Measurements from ENCODE around the gene NDRG3.
A peak's percentile ranks its signal among the peaks of the same experiment; 100 is the strongest.

NDRG3 gene

DNA sequence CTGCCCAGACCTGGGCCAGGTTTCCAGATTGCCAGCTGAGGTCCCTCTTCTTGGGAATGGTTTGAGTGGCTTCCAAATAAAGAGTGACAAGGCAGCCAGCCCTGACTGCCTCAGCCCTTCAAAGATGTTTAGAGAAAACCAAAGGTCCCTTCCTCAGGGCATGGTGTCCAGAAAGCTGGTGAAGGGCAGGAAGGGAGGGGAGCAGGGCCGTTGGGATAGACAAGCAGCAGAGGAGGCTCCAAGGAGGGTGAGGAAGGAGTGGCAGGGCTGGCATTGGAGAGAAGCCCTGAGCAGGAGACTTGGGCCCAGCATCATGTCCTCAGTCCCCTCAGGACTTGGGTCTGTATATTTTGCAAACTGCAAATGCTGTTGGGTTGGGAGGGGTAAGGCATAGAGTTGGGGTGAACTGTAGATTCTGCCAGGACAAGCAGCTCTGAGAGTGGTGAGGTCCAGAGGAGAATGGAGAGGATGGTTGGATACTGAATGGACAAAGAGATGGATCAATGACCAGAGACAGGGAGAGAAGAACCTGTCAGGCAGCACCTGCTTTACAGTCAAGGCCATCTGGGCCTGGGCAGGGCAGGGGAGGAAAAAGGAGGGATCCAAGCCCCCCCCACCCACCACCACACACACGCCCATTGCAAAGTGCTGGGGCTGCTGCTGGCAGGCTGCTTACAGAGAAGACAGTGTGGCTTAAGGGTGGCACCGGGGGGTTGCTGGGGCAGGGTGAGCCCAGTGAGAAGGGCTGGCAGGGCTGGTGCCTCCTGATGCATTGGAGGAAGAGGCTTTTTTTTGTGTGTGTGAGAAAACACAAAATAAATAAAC lies 33.2 kb upstream of the NDRG3 start:
- no peak overlapping the region for H3K9ac ChIP-seq (ENCODE audit: low read depth, low read length)
- no peaks in the 10 kb centered on the region for H3K9me3 ChIP-seq (ENCODE audit: insufficient read depth, low read depth, low read length)
- 84% methylated on average over 3 of the region's 3 CpGs for WGBS
- no peaks in the 10 kb centered on the region for H3K27me3 ChIP-seq (ENCODE audit: insufficient read depth, low read length)
- no peak overlapping the region for H3K4me3 ChIP-seq (ENCODE audit: low read length)
- H3K4me1 ChIP-seq (ENCODE audit: insufficient read depth, low read length), result no peaks in the 10 kb centered on the region
- peaks cover 13% of the 10 kb centered on the region; the same call in 1 of the 2 replicates for H3K36me3 ChIP-seq (ENCODE audit: insufficient read depth, low read length)
- H3K27ac ChIP-seq (ENCODE audit: low read depth, low read length), result no peak overlapping the region

DNA sequence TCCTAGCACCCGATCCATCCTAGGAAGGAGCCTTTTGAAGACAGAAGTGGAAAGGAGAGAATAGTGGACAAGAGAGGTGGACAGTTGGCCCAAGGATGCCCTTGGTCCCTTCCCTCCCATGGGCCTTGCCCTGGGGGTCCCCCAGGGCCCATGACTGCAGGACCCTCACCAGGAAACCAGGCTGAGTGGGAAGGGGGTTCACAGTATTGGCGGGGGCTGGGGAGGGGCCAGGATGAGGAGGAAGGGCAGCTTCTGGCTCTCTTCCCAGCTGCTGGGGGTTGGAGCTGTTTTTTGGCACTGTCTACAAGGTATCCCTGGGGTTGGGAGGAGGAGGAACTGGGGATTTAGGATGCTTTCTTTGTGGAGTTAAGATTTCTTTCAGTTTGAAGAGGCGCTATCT lies 31.7 kb upstream of the NDRG3 start:
- Histone ChIP-seq H3K27ac (ENCODE audit: low read depth, low read length) (no peak overlapping the region), H3K9ac (ENCODE audit: low read depth, low read length) (no peak overlapping the region), H3K4me1 (ENCODE audit: insufficient read depth, low read length) (peaks cover 2% of the 10 kb centered on the region; the same call in 1 of the 2 replicates), H3K4me3 (ENCODE audit: low read length) (no peak overlapping the region), H3K36me3 (ENCODE audit: insufficient read depth, low read length) (no peaks in the 10 kb centered on the region), H3K27me3 (ENCODE audit: insufficient read depth, low read length) (no peaks in the 10 kb centered on the region), H3K9me3 (ENCODE audit: insufficient read depth, low read depth, low read length) (no peaks in the 10 kb centered on the region)
- WGBS, result 88% methylated on average over 3 of the region's 3 CpGs

DNA sequence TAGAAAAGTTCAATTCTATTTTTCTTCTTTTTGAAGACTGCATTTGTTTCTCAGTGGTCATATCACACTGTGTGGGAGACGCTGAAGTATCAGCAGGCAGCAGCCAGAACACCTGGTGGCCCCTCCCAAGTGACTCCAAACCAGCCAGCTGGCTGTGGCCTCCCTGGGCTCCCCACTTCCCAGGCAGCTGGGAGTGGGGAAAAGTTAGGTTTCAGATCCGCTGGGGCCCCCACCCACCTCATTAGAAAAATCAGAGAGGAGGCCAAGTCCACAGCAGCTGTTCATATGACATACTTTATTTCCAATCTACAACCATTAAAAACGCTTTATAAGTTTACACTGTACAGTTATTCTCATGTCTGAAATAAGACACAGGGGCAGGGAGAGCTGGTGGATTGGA lies 31.3 kb upstream of the NDRG3 start:
- WGBS, result 77% methylated on average over 3 of the region's 3 CpGs
- Histone ChIP-seq H3K9ac (ENCODE audit: low read depth, low read length) (no peak overlapping the region), H3K27me3 (ENCODE audit: insufficient read depth, low read length) (no peaks in the 10 kb centered on the region), H3K9me3 (ENCODE audit: insufficient read depth, low read depth, low read length) (no peaks in the 10 kb centered on the region), H3K27ac (ENCODE audit: low read depth, low read length) (no peak overlapping the region), H3K4me3 (ENCODE audit: low read length) (no peak overlapping the region), H3K4me1 (ENCODE audit: insufficient read depth, low read length) (peaks cover 2% of the 10 kb centered on the region; the same call in 1 of the 2 replicates), H3K36me3 (ENCODE audit: insufficient read depth, low read length) (no peaks in the 10 kb centered on the region)

DNA sequence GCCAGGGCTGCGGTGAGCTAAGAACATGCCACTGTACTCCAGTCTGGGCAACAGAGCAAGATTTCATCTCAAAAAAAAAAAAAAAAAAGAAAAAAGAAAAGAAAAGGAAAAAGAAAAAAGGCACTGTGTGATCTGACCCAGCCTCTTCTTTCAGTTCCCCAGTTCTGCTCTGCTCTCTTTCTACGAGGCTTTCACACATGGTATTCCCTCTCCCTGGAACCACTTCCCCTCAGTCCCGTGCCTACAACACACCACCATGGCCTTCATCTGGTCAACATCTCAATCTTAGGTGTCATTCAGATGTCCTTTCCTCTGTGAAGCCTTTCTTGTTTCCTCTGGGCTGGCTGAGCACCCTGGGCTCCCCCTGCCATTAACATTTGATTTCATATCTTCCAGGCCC lies 29.9 kb upstream of the NDRG3 start:
- H3K9ac ChIP-seq (ENCODE audit: low read depth, low read length), result no peak overlapping the region
- no peak overlapping the region for H3K27ac ChIP-seq (ENCODE audit: low read depth, low read length)
- no peak overlapping the region for H3K4me3 ChIP-seq (ENCODE audit: low read length)
- peaks cover 2% of the 10 kb centered on the region; the same call in 1 of the 2 replicates for H3K4me1 ChIP-seq (ENCODE audit: insufficient read depth, low read length)
- H3K36me3 ChIP-seq (ENCODE audit: insufficient read depth, low read length), result peaks cover 6% of the 10 kb centered on the region
- no peaks in the 10 kb centered on the region for H3K9me3 ChIP-seq (ENCODE audit: insufficient read depth, low read depth, low read length)
- H3K27me3 ChIP-seq (ENCODE audit: insufficient read depth, low read length), result no peaks in the 10 kb centered on the region
- 88% methylated on average over 3 of the region's 3 CpGs for WGBS

DNA sequence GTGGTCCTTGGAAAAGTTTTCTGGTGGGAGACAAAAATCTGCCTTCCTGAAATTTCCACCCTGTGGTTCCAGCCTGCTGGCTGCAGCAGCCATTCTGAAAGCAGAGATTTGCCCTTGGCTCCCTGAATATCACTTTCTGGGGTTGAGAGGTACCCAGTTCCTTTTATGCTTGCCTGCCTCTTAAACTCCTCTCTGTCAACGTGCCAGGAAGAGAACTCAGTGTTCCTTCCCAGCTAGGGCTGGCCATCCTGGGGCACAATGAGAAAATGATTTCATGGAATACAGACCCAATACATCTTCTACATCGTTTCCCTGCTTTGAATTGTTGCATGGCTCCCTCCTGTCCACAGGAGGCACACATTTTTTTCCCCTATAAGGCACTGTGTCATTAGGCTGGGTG lies 29.3 kb upstream of the NDRG3 start:
- Histone ChIP-seq H3K9me3 (ENCODE audit: insufficient read depth, low read depth, low read length) (no peaks in the 10 kb centered on the region), H3K4me3 (ENCODE audit: low read length) (no peak overlapping the region), H3K9ac (ENCODE audit: low read depth, low read length) (no peak overlapping the region), H3K36me3 (ENCODE audit: insufficient read depth, low read length) (peaks cover 12% of the 10 kb centered on the region), H3K27ac (ENCODE audit: low read depth, low read length) (no peak overlapping the region), H3K4me1 (ENCODE audit: insufficient read depth, low read length) (peaks cover 2% of the 10 kb centered on the region; the same call in 1 of the 2 replicates), H3K27me3 (ENCODE audit: insufficient read depth, low read length) (no peaks in the 10 kb centered on the region)
- 82% methylated on average over 2 of the region's 2 CpGs for WGBS

DNA sequence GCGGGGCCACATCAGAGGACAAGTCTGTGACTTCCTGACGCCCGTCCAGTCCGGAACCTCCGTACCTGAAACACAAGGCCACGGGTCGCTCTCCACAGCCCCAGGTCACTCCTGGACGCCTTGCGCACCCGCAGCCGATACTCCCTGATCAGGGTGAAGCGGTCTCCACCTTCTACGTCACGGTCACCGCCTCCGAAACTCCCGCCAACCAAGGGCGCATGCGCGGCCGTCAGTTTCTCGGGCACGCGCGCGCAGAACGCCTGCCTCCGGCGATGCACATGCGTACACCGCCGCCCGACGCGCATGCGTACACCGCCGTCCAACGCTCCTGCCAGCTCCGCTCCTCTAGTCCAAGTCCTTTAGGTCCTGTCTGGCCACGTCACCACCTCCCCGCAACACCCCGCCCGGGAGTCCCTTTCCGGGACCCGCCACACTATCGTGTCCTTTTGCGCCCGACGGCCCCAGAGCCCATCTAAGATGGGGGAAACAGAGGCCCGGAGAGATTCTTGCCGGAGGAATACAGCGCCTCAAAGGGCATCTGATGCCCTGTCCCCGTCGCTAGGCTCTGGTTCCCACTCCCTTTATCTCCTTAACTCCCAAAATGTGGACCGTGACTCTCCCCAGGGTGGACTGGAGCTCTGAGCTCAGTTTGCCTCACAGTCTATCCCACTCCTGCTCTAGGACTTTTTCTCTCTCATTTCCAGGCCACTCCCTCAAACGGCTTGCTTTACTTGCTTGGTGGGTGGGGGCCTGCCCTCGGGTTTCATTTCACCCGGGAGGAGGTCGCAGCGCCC lies 27.9 kb upstream of the NDRG3 start, which contains the start of gene DSN1:
TSS of gene DSN1 (minus strand) at position 167 of the 794 bp plus-strand sequence. CDS start 2,305 bp downstream, outside the sequence.
- WGBS, result under 1% methylated on average over 61 of the region's 61 CpGs

DNA sequence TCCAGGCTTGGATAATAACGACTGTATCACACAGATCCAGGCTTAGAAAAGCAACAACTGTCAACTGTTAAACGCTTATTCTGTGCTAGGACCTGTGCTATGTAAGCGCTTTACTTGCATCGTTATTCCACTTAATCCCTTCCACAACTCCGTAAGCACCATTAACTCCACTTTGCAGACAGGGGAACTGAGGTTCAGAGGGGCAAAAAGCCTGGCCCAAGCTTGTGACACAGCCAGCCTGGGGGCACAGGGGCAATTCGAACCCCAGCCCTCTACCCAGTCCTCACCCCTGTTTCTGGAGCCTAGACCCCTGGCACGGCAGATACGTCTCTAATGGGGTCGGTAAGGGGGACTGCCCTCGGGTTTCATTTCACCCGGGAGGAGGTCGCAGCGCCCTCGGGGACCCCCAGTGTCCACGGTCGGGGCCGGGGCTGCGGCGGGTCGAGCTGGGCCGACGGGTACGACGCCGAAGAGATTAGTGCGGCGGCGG lies 27.3 kb upstream of the NDRG3 start:
- 3% methylated on average over 28 of the region's 28 CpGs for WGBS

More for the DNA sequence above, 27.9 kb upstream of the NDRG3 start, which contains the start of gene DSN1:
- peak within 1 kb of the TSS; percentile 89 for H3K4me3 ChIP-seq (ENCODE audit: low read length)
- peak within 1 kb of the TSS; percentile 89 for H3K27ac ChIP-seq (ENCODE audit: low read depth, low read length)
- peaks cover 2% of the 10 kb centered on the region; the same call in 1 of the 2 replicates for H3K4me1 ChIP-seq (ENCODE audit: insufficient read depth, low read length)
- peak within 1 kb of the TSS; percentile 87 for H3K9ac ChIP-seq (ENCODE audit: low read depth, low read length)
- H3K27me3 ChIP-seq (ENCODE audit: insufficient read depth, low read length), result no peaks in the 10 kb centered on the region
- H3K36me3 ChIP-seq (ENCODE audit: insufficient read depth, low read length), result peaks cover 23% of the 10 kb centered on the region
- H3K9me3 ChIP-seq (ENCODE audit: insufficient read depth, low read depth, low read length), result no peaks in the 10 kb centered on the region

DNA sequence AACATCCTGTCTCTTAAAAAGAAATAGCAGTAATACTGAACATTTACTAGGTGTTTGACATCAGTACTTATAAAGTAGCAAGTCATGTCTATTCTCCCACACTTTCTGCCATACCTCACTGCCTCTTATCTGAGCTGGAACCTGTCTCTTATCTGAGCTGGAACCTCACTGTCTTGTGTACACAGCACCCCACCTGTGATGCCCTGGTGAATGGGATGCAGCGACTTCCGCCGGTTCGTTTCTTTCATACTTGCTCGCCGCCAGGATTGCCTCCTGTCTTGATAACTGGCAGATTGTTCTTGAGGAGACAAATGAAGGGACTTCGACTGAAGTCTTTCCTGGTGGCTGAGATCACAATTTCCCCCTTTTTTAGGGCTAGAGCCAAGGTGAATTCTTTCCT lies 24.8 kb upstream of the NDRG3 start:
- Histone ChIP-seq H3K36me3 (ENCODE audit: insufficient read depth, low read length) (peaks cover 42% of the 10 kb centered on the region), H3K4me1 (ENCODE audit: insufficient read depth, low read length) (peaks cover 2% of the 10 kb centered on the region; the same call in 1 of the 2 replicates), H3K27me3 (ENCODE audit: insufficient read depth, low read length) (no peaks in the 10 kb centered on the region), H3K4me3 (ENCODE audit: low read length) (no peak overlapping the region), H3K9me3 (ENCODE audit: insufficient read depth, low read depth, low read length) (no peaks in the 10 kb centered on the region), H3K9ac (ENCODE audit: low read depth, low read length) (no peak overlapping the region), H3K27ac (ENCODE audit: low read depth, low read length) (no peak overlapping the region)
- 94% methylated on average over 7 of the region's 7 CpGs for WGBS

More for the DNA sequence above, 27.3 kb upstream of the NDRG3 start:
- peaks cover 2% of the 10 kb centered on the region; the same call in 1 of the 2 replicates for H3K4me1 ChIP-seq (ENCODE audit: insufficient read depth, low read length)
- no peaks in the 10 kb centered on the region for H3K27me3 ChIP-seq (ENCODE audit: insufficient read depth, low read length)
- H3K4me3 ChIP-seq (ENCODE audit: low read length), result peak overlapping the region; percentile 89
- peak overlapping the region; percentile 64; the same call in 1 of the 2 replicates for H3K27ac ChIP-seq (ENCODE audit: low read depth, low read length)
- peaks cover 27% of the 10 kb centered on the region for H3K36me3 ChIP-seq (ENCODE audit: insufficient read depth, low read length)
- peak overlapping the region; percentile 87 for H3K9ac ChIP-seq (ENCODE audit: low read depth, low read length)
- H3K9me3 ChIP-seq (ENCODE audit: insufficient read depth, low read depth, low read length), result no peaks in the 10 kb centered on the region

DNA sequence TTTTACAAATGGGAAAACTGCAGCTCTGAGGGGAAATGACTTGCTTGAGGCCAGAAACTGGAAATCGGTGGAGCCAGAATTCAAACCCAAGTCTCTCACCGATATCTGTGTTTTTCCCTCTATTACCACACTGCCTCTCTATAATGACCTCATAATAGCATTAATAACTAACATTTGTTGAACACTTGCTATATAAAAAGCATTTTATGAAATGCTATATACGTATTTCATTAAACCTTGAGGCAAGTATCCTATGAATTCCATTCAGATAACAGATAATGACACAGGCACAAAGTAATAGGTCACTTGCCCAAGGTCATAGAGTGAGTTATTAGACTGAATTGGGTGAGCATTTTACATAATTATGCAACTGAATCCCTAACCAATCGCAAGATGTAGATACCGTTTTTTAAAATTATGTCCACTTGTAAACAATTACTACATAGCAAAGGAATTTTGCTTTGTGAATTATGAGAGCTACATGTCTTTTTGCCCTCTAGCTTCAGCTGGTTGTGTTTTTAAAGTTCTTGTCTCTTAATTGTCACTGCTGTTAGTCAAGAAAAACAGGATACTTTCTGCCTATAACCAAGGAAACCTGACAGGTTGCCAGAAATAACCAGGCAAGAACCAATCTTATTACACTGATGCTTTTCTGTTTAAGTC lies 23.0 kb upstream of the NDRG3 start:
- Histone ChIP-seq H3K9ac (ENCODE audit: low read depth, low read length) (no peak overlapping the region), H3K4me3 (ENCODE audit: low read length) (no peak overlapping the region), H3K4me1 (ENCODE audit: insufficient read depth, low read length) (peaks cover 2% of the 10 kb centered on the region; the same call in 1 of the 2 replicates), H3K27me3 (ENCODE audit: insufficient read depth, low read length) (no peaks in the 10 kb centered on the region), H3K27ac (ENCODE audit: low read depth, low read length) (no peak overlapping the region), H3K9me3 (ENCODE audit: insufficient read depth, low read depth, low read length) (no peaks in the 10 kb centered on the region), H3K36me3 (ENCODE audit: insufficient read depth, low read length) (peaks cover 51% of the 10 kb centered on the region)
- WGBS, result 93% methylated on average over 3 of the region's 5 CpGs

DNA sequence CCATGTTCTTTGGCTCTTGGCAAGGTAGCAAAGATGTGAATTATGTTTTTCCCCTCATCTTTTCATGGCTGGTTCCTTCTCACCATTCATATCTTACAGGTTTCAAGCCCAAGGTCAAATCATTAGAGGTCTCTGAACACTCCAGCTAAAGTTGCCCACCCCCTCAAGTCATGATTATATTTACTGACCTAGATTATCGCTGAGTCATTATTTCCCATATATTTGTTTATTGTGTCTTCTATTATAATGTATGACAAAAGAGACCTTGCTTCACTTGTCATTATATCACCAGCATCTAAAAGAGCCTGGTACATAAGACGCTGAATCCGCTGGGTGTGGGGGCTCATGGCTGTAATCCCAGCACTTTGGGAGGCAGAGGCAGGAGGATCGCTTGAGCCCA lies 15.2 kb upstream of the NDRG3 start:
- WGBS, result 95% methylated on average over 3 of the region's 4 CpGs
- Histone ChIP-seq H3K4me3 (ENCODE audit: low read length) (no peak overlapping the region), H3K27ac (ENCODE audit: low read depth, low read length) (no peak overlapping the region), H3K4me1 (ENCODE audit: insufficient read depth, low read length) (no peaks in the 10 kb centered on the region), H3K9ac (ENCODE audit: low read depth, low read length) (no peak overlapping the region), H3K9me3 (ENCODE audit: insufficient read depth, low read depth, low read length) (no peaks in the 10 kb centered on the region), H3K36me3 (ENCODE audit: insufficient read depth, low read length) (peaks cover 53% of the 10 kb centered on the region), H3K27me3 (ENCODE audit: insufficient read depth, low read length) (no peaks in the 10 kb centered on the region)

Data from HUES64 (cell line).